SK-N-SH (cell line): ENCODE data around the gene NPRL2. TPM values are rescaled to one million over a fixed set of nuclear protein-coding genes. Genes with fewer than 3 reads are reported as not detected.

Source experiments
- CTCF ChIA-PET: fragments of 300-600, 350-600 bp; formaldehyde crosslinking; extraction: SDS; loops from one replicate; lab custom pipeline; 2021; lab: Yijun Ruan, JAX
- POLR2A ChIA-PET: fragments of 350-600 bp; sonication (Branson Sonifier 250); formaldehyde crosslinking; extraction: SDS; loops from one replicate; lab custom pipeline; 2020; ENCODE audit warnings: antibody characterized with exemption, inconsistent platforms; lab: Yijun Ruan, JAX
- DNase-seq: peaks from one replicate; pipeline ENCODE4 v3.0.0; 2012
- H2AFZ ChIP-seq: fragments of 200-600 bp; sonication (generic); 2 replicates; pipeline ENCODE4 v1.8.1; 2016; ENCODE audit warnings: antibody characterized with exemption, mild to moderate bottlenecking, low read depth
- H3F3A ChIP-seq: fragments of 200-600 bp; sonication (generic); replicated peaks from 2 replicates; pipeline ENCODE3; 2016; ENCODE audit warnings: antibody characterized with exemption, mild to moderate bottlenecking; ENCODE audit not compliant: insufficient read depth
- H3K27ac ChIP-seq, 2 experiments: fragments of 200-500 bp in 1 of 2; fragments of 200-600 bp in 1 of 2; sonication (Bioruptor generic) in 1 of 2; sonication (generic), shearing (Covaris generic) in 1 of 2; 2 replicates each; pipeline versions ENCODE4 v1.5.1 to v1.6.1; 2014 to 2016; ENCODE audit warnings: low read depth in 2 of 2, inconsistent platforms in 1 of 2, low read length in 1 of 2, mild to moderate bottlenecking in 1 of 2, mixed read lengths in 1 of 2
- H3K27me3 ChIP-seq: fragments of 200-600 bp; sonication (generic), shearing (Covaris generic); 2 replicates; pipeline ENCODE4 v1.6.1; 2016; ENCODE audit warnings: mixed run types; ENCODE audit not compliant: insufficient read depth
- H3K36me3 ChIP-seq, 2 experiments: fragments of 200-500 bp in 1 of 2; fragments of 200-600 bp in 1 of 2; sonication (Bioruptor generic) in 1 of 2; sonication (generic) in 1 of 2; replicated peaks in 1 of 2; 2 replicates each; pipeline versions ENCODE3 to v1.5.1; 2014 to 2016; ENCODE audit warnings: low read length in 1 of 2, mild to moderate bottlenecking in 1 of 2; ENCODE audit not compliant: insufficient read depth in 2 of 2, control insufficient read depth in 1 of 2
- H3K4me1 ChIP-seq, 2 experiments: fragments of 200-500 bp in 1 of 2; fragments of 200-600 bp in 1 of 2; sonication (Bioruptor generic) in 1 of 2; sonication (generic), shearing (Covaris generic) in 1 of 2; 2 replicates each; pipeline versions ENCODE4 v1.5.1 to v1.6.1; 2014 to 2016; ENCODE audit warnings: low read depth in 1 of 2, low read length in 1 of 2, mixed run types in 1 of 2; ENCODE audit not compliant: insufficient read depth in 2 of 2, control insufficient read depth in 1 of 2
- H3K4me2 ChIP-seq: fragments of 200-600 bp; sonication (generic), shearing (Covaris generic); 2 replicates; pipeline ENCODE4 v1.6.1; 2017; ENCODE audit warnings: mixed run types
- H3K4me3 ChIP-seq, 2 experiments: fragments of 200-500 bp in 1 of 2; fragments of 200-600 bp in 1 of 2; sonication (Bioruptor generic) in 1 of 2; sonication (generic), shearing (Covaris generic) in 1 of 2; 2 replicates each; pipeline versions ENCODE4 v1.5.1 to v1.8.1; 2014 to 2016; ENCODE audit warnings: low read depth in 2 of 2, inconsistent platforms in 1 of 2, low read length in 1 of 2, mild to moderate bottlenecking in 1 of 2, mixed read lengths in 1 of 2, moderate library complexity in 1 of 2
- H3K79me2 ChIP-seq: fragments of 200-600 bp; sonication (generic); 2 replicates; pipeline ENCODE4 v1.8.1; 2017; ENCODE audit warnings: mild to moderate bottlenecking; ENCODE audit not compliant: insufficient read depth
- H3K9ac ChIP-seq: fragments of 200-600 bp; sonication (generic); 2 replicates; pipeline ENCODE4 v1.6.1; 2017; ENCODE audit warnings: mixed run types
- H3K9me2 ChIP-seq: fragments of 200-600 bp; sonication (generic); 2 replicates; pipeline ENCODE4 v1.6.1; 2017; ENCODE audit warnings: mixed run types
- H3K9me3 ChIP-seq: fragments of 200-600 bp; sonication (generic); 2 replicates; pipeline ENCODE4 v1.6.1; 2017; ENCODE audit warnings: mixed run types, mild to moderate bottlenecking, moderate library complexity
- H4K20me1 ChIP-seq: fragments of 200-600 bp; sonication (generic); 2 replicates; pipeline ENCODE4 v1.6.1; 2017; ENCODE audit warnings: mild to moderate bottlenecking, mixed run types; ENCODE audit not compliant: insufficient read depth
- CHD2 ChIP-seq: fragments of 150-350 bp; IDR thresholded peaks from 2 replicates; pipeline ENCODE4 v1.6.1; 2018; ENCODE audit warnings: low read length; ENCODE audit not compliant: partially characterized antibody
- EZH2phosphoT487 ChIP-seq: fragments of 200-600 bp; sonication (generic); IDR thresholded peaks from 2 replicates; pipeline ENCODE4 v1.6.1; 2017; ENCODE audit warnings: low read depth, mixed run types, mild to moderate bottlenecking, antibody characterized with exemption, moderate library complexity, borderline replicate concordance
- FOSL2 ChIP-seq: IDR thresholded peaks from 2 replicates; pipeline ENCODE4 v1.4.0; 2012; ENCODE audit warnings: low read depth, mild to moderate bottlenecking, moderate library complexity, borderline replicate concordance
- FOXJ3 ChIP-seq: sonication (generic); formaldehyde crosslinking; IDR thresholded peaks from 2 replicates; pipeline ENCODE4 v1.5.1; 2020; ENCODE audit warnings: mild to moderate bottlenecking, missing genetic modification reagents
- FOXM1 ChIP-seq: IDR thresholded peaks from 2 replicates; pipeline ENCODE4 v1.4.0; 2012; ENCODE audit warnings: low read depth, mild to moderate bottlenecking
- JUND ChIP-seq: IDR thresholded peaks from 2 replicates; pipeline ENCODE4 v1.4.0; 2012
- NFIC ChIP-seq: IDR thresholded peaks from 2 replicates; pipeline ENCODE4 v1.4.0; 2012; ENCODE audit warnings: borderline replicate concordance
- NRF1 ChIP-seq: IDR thresholded peaks from 2 replicates; pipeline ENCODE4 v1.6.1; 2012; ENCODE audit warnings: low read depth, mild to moderate bottlenecking, low read length
- RAD21 ChIP-seq: IDR thresholded peaks from 2 replicates; pipeline ENCODE4 v1.6.1; 2012; ENCODE audit warnings: mild to moderate bottlenecking, low read length
- RCOR1 ChIP-seq: fragments of 150-350 bp; IDR thresholded peaks from 2 replicates; pipeline ENCODE4 v1.6.1; 2017; ENCODE audit warnings: antibody characterized with exemption, low read length
- RXRA ChIP-seq: IDR thresholded peaks from 2 replicates; pipeline ENCODE4 v1.4.0; 2012; ENCODE audit warnings: low read depth, mild to moderate bottlenecking, borderline replicate concordance
- SIN3A ChIP-seq: IDR thresholded peaks from 2 replicates; pipeline ENCODE4 v1.6.1; 2012; ENCODE audit warnings: low read depth, mild to moderate bottlenecking, low read length, moderate library complexity, borderline replicate concordance
- SMC3 ChIP-seq: IDR thresholded peaks from 2 replicates; pipeline ENCODE4 v1.6.1; 2012; ENCODE audit warnings: low read depth, low read length, improper control_type of control experiment
- TAF1 ChIP-seq: IDR thresholded peaks from 2 replicates; pipeline ENCODE4 v1.6.1; 2012; ENCODE audit warnings: low read depth, mild to moderate bottlenecking, low read length, moderate library complexity, borderline replicate concordance
- TCF12 ChIP-seq: IDR thresholded peaks from 2 replicates; pipeline ENCODE4 v1.4.0; 2012
- TEAD4 ChIP-seq: IDR thresholded peaks from 2 replicates; pipeline ENCODE4 v1.4.0; 2012; ENCODE audit warnings: mild to moderate bottlenecking, borderline replicate concordance; ENCODE audit not compliant: insufficient read depth
- YY1 ChIP-seq: IDR thresholded peaks from 2 replicates; pipeline ENCODE4 v1.4.0; 2012; ENCODE audit warnings: low read depth, mild to moderate bottlenecking
- WGBS: methylation state at CpG from one replicate; pipeline ENCODE4 v1.1.6; 2017; ENCODE audit warnings: low lambda C conversion rate; 5-methylcytosine and 5-hydroxymethylcytosine counted together
- polyA plus RNA-seq, 3 experiments: library from polyadenylated mRNA; depleted of rRNA; stranded (reverse); fragments of >200 nt; gene quantifications; 2 replicates each; pipeline ENCODE4 v1.2.3, GENCODE V29; 2012
- TF ChIP-seq, protein P1 (sequence below): fragments of 200-600 bp; sonication (generic); IDR thresholded peaks from 2 replicates; pipeline ENCODE4 v1.6.1; 2017; ENCODE audit warnings: antibody characterized with exemption, mild to moderate bottlenecking, moderate library complexity
- TF ChIP-seq, protein P2 (sequence below): IDR thresholded peaks from 2 replicates; pipeline ENCODE4; 2012
- TF ChIP-seq, protein P3 (sequence below): fragments of 150-350 bp; IDR thresholded peaks from 2 replicates; pipeline ENCODE4 v1.6.1; 2016; ENCODE audit warnings: mild to moderate bottlenecking, low read depth, low read length

The NPRL2 gene
- polyA plus RNA-seq, 1 of the 3 experiments (the other 2 are of a cell fraction): 43.6 TPM

DNA sequence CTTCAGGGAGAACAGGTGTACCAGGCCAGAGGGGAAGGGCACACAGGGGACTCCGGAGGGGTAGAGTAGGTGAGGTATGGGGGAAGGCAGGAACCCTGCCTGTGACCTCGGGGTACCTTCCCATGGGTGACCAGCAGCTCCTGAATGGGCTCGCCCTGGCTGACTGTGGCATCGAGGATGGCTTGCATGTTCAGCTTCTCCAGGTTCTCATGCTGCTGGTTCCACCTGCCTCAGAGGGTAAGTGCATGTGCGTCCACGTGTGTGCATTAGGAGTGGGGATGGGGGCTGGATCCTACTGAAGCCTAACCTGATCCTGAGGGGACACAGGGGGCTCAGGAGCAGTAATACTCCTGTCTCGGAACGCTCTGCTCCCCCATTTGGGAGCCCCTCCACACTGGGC is 5.6 kb downstream of the NPRL2 start:
- Histone ChIP-seq H3K4me1 (peaks cover 3 to 27% of the 10 kb centered on the region in 2 experiments; a peak in 1 of 4 replicates), H3K27ac (no peak overlapping the region), H3K9me3 (no peaks in the 10 kb centered on the region), H3K4me3 (no peak overlapping the region), H4K20me1 (no peaks in the 10 kb centered on the region), H3K9me2 (no peaks in the 10 kb centered on the region), H3K79me2 (peaks cover 12% of the 10 kb centered on the region), H3K4me2 (no peak overlapping the region), H3K9ac (no peak overlapping the region), H3F3A (peaks cover 3% of the 10 kb centered on the region), H3K36me3 (peaks cover 0 to 17% of the 10 kb centered on the region in 2 experiments), H2AFZ (no peak overlapping the region), H3K27me3 (no peaks in the 10 kb centered on the region)
- ChIA-PET POLR2A (no interaction called here), CTCF (interaction anchor here (0.7 to 4.7 kb wide), 8 partner anchors 11 to 205 kb away, joined by 3 to 29 read pairs (median 4); partner anchors contain the start of gene HYAL1)
- TF ChIP-seq SIN3A (no peak), RAD21 (no peak), SMC3 (no peak), JUND (no peak), RCOR1 (no peak), TEAD4 (no peak), NFIC (no peak), CHD2 (no peak)
- TF ChIP-seq, protein P1, sequence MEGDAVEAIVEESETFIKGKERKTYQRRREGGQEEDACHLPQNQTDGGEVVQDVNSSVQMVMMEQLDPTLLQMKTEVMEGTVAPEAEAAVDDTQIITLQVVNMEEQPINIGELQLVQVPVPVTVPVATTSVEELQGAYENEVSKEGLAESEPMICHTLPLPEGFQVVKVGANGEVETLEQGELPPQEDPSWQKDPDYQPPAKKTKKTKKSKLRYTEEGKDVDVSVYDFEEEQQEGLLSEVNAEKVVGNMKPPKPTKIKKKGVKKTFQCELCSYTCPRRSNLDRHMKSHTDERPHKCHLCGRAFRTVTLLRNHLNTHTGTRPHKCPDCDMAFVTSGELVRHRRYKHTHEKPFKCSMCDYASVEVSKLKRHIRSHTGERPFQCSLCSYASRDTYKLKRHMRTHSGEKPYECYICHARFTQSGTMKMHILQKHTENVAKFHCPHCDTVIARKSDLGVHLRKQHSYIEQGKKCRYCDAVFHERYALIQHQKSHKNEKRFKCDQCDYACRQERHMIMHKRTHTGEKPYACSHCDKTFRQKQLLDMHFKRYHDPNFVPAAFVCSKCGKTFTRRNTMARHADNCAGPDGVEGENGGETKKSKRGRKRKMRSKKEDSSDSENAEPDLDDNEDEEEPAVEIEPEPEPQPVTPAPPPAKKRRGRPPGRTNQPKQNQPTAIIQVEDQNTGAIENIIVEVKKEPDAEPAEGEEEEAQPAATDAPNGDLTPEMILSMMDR: no peak
- TF ChIP-seq, protein P2, sequence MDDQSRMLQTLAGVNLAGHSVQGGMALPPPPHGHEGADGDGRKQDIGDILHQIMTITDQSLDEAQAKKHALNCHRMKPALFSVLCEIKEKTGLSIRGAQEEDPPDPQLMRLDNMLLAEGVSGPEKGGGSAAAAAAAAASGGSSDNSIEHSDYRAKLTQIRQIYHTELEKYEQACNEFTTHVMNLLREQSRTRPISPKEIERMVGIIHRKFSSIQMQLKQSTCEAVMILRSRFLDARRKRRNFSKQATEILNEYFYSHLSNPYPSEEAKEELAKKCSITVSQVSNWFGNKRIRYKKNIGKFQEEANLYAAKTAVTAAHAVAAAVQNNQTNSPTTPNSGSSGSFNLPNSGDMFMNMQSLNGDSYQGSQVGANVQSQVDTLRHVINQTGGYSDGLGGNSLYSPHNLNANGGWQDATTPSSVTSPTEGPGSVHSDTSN: no peak
- TF ChIP-seq, protein P3, sequence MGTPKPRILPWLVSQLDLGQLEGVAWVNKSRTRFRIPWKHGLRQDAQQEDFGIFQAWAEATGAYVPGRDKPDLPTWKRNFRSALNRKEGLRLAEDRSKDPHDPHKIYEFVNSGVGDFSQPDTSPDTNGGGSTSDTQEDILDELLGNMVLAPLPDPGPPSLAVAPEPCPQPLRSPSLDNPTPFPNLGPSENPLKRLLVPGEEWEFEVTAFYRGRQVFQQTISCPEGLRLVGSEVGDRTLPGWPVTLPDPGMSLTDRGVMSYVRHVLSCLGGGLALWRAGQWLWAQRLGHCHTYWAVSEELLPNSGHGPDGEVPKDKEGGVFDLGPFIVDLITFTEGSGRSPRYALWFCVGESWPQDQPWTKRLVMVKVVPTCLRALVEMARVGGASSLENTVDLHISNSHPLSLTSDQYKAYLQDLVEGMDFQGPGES: no peak
- DNase-seq: no peak
- WGBS: 100% methylated on average over 1 of the region's 8 CpGs

DNA sequence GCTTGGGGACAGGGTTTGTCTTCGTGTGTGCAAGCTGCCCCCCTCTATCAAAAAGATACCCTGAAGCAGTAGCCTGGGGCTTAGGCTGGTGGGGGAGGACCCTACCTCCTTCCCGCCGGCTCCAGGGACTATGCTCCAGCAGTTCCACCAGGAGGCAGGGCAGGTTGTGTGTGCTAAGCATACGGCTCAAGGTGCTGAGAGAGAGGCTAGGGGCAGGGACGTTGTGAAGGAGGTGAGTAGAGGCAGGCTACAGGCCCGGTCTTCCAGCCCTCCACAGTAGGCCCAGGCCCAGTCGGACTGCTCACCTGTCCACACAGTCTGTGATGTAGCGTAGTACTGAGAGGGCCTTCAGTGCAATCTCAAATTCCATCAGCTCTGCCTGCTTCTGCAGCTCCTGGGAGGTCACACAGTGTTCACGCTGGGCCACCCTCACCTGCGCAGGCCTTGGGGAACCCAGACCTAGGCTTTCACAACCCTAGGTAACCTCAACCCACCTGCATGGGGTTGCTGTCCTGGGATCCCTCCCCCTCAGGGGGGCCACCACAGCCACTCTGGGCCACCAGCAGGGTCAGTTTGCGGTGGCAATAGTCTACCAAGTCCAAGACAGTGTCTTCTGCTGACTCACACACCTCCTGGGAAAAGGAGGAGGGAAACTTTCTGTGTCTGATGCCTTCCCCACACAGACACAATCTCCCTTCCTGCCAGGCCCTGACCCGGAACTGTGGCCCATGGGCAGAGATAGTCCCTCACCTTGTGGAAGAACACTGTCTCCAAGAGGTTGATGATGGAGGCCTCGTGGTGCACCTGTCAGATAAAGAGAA is 7.6 kb downstream of the NPRL2 start:
- 92% methylated on average over 4 of the region's 13 CpGs for WGBS
- no peak for DNase-seq
- Histone ChIP-seq H3K4me3 (no peak overlapping the region), H3K36me3 (peaks cover 0 to 7% of the 10 kb centered on the region in 2 experiments), H3K4me2 (no peak overlapping the region), H3K79me2 (peaks cover 5% of the 10 kb centered on the region; the same call in 1 of the 2 replicates), H3F3A (peaks cover 3% of the 10 kb centered on the region), H3K9ac (no peak overlapping the region), H3K27ac (no peak overlapping the region), H2AFZ (no peak overlapping the region), H3K9me3 (no peaks in the 10 kb centered on the region), H3K27me3 (no peaks in the 10 kb centered on the region), H4K20me1 (no peaks in the 10 kb centered on the region), H3K9me2 (no peaks in the 10 kb centered on the region), H3K4me1 (peaks cover 1 to 17% of the 10 kb centered on the region in 2 experiments; a peak in 2 of 4 replicates)
- CTCF ChIA-PET: interaction anchor here (1.3 to 4.7 kb wide), 7 partner anchors 23 to 218 kb away, joined by 3 to 26 read pairs (median 6); no protein-coding TSS in a partner anchor
- POLR2A ChIA-PET: no interaction called here
- TF ChIP-seq, protein P2: no peak
- TF ChIP-seq FOSL2 (no peak), FOXM1 (no peak), TCF12 (no peak), TAF1 (no peak), CHD2 (no peak), EZH2phosphoT487 (no peak), NRF1 (no peak), RXRA (no peak), YY1 (no peak), RAD21 (no peak), FOXJ3 (CRISPR knock-in tag) (no peak)
- TF ChIP-seq, protein P3: no peak
